Large intestine (tissue), 3 donors: ENCODE data around the gene TEAD1. TPM values are rescaled to one million over a fixed set of nuclear protein-coding genes. Genes with fewer than 3 reads are reported as not detected.
A peak's percentile ranks its signal among the peaks of the same experiment; 100 is the strongest.

Experiments used
- DNase-seq, 2 donors: peaks; one replicate each; pipeline versions ENCODE4 v3.0.0 to v3.0.0-alpha.2; 2013
- H3K27ac ChIP-seq: one replicate; pipeline ENCODE4 v1.5.1; 2013; ENCODE audit warnings: low read length
- H3K27me3 ChIP-seq: 2 replicates; pipeline ENCODE4 v1.6.1; 2013; ENCODE audit warnings: low read length; ENCODE audit not compliant: control insufficient read depth, insufficient read depth
- H3K36me3 ChIP-seq: 2 replicates; pipeline ENCODE4 v1.6.1; 2013; ENCODE audit warnings: low read length; ENCODE audit not compliant: control insufficient read depth, insufficient read depth
- H3K4me1 ChIP-seq: one replicate; pipeline ENCODE4 v1.6.1; 2013; ENCODE audit warnings: low read length; ENCODE audit not compliant: control insufficient read depth, insufficient read depth
- H3K4me3 ChIP-seq: one replicate; pipeline ENCODE4 v1.5.1; 2013; ENCODE audit warnings: low read length
- H3K9me3 ChIP-seq: one replicate; pipeline ENCODE4 v1.6.1; 2013; ENCODE audit warnings: mild to moderate bottlenecking, low read depth, low read length, moderate library complexity; ENCODE audit not compliant: control insufficient read depth
- WGBS: methylation state at CpG from one replicate; pipeline ENCODE4 v1.1.5; 2013; ENCODE audit warnings: low lambda C conversion rate; ENCODE audit not compliant: insufficient coverage; 5-methylcytosine and 5-hydroxymethylcytosine counted together
- polyA plus RNA-seq: library from polyadenylated mRNA; unstranded; fragments of 120-200 nt; gene quantifications from one replicate; pipeline ENCODE4 v1.2.1, GENCODE V29; 2013

Gene TEAD1
- polyA plus RNA-seq, 1 donor = 38.7 TPM

DNA sequence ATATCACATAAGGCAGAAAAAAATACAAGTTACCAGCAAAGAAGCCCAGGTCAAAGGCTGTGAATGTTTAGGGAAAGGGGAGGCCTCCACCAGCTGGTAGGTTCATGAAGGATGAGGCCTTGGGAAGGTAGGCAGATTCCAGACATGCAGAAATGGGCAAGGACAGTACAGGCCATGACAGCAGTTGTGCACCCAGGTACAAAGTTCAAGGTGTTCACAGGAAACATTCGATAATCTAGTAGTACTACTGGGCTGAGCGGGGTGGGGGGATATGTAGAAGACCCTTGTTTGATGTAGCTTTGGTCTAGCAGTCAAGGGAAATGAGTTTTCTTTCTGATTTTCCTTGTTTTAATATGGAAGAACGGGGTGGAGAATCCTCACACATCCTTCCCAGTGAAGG lies 182.1 kb downstream of the TEAD1 start:
- Histone ChIP-seq H3K27me3 (no peaks in the 10 kb centered on the region), H3K4me1 (peaks cover 35% of the 10 kb centered on the region), H3K36me3 (no peaks in the 10 kb centered on the region), H3K27ac (peak overlapping the region; percentile 80), H3K9me3 (no peaks in the 10 kb centered on the region), H3K4me3 (no peak overlapping the region)
- peak in 1 of 2 donors; percentile 58 for DNase-seq
- no CpG with 5 or more reads among the region's 3 CpGs for WGBS

DNA sequence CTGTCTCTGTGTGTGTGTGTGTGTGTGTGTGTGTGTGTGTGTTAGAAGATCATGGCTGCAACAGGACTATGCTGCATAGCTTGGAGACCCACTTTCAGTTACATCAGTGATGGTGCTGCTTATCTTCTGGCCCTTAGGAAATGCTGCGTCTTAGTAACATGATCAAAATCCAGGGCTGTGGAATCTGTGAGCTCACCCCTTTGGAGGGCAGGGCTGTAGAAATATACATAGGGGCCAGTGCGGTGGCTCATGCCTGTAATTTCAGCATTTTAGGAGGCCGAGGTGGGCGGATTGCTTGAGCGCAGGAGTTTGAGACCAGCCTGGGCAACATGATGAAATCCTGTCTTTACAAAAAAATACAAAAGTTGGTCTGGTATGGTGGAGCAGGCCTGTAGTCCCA lies 183.4 kb downstream of the TEAD1 start:
- WGBS = no CpG with 5 or more reads among the region's 5 CpGs
- H3K27ac ChIP-seq = no peak overlapping the region
- H3K4me3 ChIP-seq = no peak overlapping the region
- no peaks in the 10 kb centered on the region for H3K27me3 ChIP-seq
- no peak for DNase-seq
- peaks cover 34% of the 10 kb centered on the region for H3K4me1 ChIP-seq
- no peaks in the 10 kb centered on the region for H3K9me3 ChIP-seq
- H3K36me3 ChIP-seq = no peaks in the 10 kb centered on the region

DNA sequence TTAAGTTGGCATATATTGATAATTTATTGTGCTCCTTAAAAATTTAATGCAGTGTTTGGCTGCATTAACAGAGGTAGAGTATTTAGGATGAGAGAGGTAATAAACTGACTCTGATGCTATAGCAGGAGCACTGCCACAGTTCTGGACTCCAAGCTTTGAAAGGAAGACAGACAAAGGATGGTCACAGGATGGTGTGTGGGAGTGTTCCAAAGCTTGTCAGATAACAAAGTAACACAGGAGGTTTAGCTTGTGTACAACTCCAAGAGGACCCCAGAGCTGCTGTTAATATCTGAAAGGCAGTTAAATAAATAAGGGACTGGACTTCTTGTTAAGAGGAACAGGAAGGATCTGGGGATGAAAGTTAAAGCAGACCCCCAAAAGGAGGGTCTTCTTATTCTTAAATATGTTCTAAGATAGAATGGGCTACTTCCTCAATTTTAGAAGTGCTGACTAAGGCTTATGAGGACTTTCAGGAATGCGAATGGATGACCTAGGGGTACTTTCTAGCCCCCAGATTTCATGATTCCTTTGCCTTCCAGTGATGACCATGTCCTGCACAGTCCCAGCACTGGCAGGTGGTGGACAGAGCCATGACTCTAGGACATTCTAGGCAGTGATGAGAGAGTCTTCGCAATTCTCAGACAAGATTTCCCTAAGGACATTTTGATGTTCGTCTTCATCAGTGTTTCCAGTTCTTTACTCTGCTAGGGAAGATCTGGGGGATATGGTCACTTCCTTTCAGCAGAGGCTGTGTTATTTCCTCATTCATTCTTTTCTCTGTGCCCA lies 185.8 kb downstream of the TEAD1 start:
- Histone ChIP-seq H3K4me3 (no peak overlapping the region), H3K27ac (no peak overlapping the region), H3K36me3 (no peaks in the 10 kb centered on the region), H3K4me1 (peaks cover 15% of the 10 kb centered on the region), H3K27me3 (no peaks in the 10 kb centered on the region), H3K9me3 (no peaks in the 10 kb centered on the region)
- DNase-seq = no peak
- WGBS = no CpG with 5 or more reads among the region's 3 CpGs

DNA sequence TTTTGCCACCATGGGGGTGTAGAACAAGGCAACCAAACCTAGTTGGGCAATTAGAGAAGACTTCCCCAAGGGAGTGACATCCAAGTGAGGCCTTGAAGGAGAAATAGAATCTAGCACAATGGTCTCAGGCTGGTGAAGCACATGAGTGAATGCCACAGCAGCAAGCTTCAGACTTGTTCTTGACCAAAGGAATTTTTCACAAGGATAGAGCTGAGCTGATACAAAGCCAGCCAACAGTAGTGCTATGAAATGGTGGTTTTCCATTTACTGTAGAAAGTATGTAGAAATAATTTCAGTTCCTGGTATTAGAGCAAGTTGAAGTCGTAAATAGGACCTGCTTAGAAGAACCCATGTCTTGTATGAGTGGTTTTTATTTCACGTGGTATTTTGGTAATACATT lies 186.6 kb downstream of the TEAD1 start:
- Histone ChIP-seq H3K27ac (no peak overlapping the region), H3K4me1 (peaks cover 10% of the 10 kb centered on the region)
- WGBS = no CpG with 5 or more reads among the region's 2 CpGs

DNA sequence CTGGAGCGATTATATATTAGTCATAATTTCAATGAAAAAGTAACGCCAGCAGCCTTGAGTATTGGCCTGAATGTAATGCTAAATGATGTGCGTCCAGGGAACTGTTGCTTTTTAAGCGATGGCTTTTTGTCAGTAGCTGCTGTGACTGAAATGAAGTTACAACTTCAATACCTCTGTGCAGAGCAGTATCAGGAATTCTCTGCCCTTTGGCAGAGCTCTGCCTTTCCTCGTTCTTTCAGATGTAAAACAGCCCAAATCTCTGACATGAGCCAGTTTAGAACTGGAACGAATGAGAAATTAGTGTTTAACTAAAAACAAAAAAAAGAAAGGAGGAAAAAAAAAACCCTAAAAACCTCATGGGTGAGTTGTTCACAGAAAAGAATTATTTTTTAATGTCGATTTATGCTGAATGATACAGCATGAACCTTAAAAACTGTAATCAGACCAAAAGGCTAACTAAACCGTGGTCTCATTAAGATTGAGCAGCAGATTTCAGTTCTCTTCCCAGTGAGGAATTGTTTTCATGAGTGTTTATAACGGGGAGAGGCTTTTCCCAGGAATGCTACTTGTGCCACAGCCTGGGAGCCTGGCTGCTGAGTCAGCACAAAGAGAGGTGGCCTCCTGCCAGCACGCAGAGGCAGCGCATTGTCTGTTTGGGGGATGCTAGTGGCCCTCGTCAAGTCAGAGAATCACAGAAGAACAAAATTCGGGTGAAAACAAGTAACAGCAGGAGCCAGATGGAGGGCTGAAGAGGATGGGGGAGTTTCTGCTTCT lies 188.7 kb downstream of the TEAD1 start:
- 37% methylated on average over 4 of the region's 13 CpGs for WGBS
- peak; percentile 33 to 48 for DNase-seq
- no peaks in the 10 kb centered on the region for H3K27me3 ChIP-seq
- H3K4me1 ChIP-seq = no peaks in the 10 kb centered on the region
- H3K27ac ChIP-seq = peak overlapping the region; percentile 16
- H3K36me3 ChIP-seq = no peaks in the 10 kb centered on the region
- no peaks in the 10 kb centered on the region for H3K9me3 ChIP-seq
- no peak overlapping the region for H3K4me3 ChIP-seq

More for the DNA sequence above, 186.6 kb downstream of the TEAD1 start:
- Histone ChIP-seq H3K4me3 (no peak overlapping the region), H3K36me3 (no peaks in the 10 kb centered on the region), H3K27me3 (no peaks in the 10 kb centered on the region), H3K9me3 (no peaks in the 10 kb centered on the region)
- no peak for DNase-seq

DNA sequence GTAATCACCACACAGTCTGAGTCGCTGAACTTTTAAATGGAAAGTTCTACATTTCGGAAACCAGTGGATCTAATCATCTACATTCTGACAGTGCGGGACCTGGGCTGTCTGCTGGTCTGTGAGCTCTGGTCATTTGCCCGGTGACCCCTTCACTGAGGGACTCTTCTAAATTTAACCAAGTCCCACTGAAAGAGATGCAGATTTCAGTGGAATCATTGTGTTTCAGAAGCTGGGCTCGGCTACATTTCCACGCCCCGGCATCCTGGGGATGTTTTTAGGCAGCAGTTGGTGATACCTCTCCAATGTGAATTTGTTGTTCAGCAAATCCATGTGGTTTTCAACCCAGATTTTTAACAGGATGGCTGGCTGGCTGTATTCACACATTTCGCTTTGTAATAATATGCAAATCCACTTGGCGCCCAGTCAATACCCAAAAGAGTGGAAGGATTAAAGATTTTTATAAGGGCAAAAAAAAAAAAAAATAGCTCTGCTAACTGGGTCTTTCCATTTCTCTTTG lies 189.4 kb downstream of the TEAD1 start:
- Histone ChIP-seq H3K4me3 (no peak overlapping the region), H3K27me3 (no peaks in the 10 kb centered on the region), H3K4me1 (no peaks in the 10 kb centered on the region), H3K9me3 (no peaks in the 10 kb centered on the region), H3K27ac (peak overlapping the region; percentile 16), H3K36me3 (no peaks in the 10 kb centered on the region)
- WGBS = 83% methylated on average over 2 of the region's 9 CpGs
- DNase-seq = no peak

DNA sequence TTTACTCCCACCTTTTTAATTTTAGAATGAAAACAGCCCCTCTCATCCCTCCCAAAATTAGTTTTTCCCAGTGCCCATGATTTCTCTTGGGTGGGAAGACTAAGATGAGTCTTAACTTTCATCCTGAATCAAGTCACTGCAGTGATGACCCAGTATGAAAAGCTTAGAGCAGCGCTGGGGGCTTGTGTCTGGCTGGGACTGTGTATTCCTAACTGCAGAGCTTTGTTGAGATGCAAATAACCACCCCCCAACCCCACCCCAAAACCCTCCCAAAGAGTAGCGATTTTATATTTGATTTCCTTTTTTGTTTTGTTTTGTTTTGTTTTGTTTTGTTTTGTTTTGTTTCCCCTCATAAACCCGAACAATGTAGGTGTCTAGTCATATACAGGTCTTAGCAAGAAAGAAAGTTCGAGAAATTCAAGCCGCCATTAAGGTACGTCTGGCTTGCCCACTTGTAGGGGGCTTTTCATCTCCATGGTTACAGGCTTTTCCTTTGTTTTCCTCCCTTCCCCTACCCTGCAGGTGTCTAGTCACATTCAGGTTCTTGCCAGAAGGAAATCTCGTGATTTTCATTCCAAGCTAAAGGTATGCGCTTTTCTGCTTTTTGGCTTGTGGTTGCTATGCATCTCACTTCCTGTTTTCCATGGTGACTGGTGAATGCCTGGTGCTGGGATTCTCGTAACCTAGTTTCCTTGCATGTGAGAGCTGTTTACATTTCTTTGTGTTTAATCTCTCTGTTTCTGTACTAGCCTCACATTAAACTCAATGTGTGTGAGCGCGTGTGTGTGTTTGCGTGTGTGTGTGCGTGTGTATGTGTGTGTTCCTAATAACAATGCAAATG lies 190.3 kb downstream of the TEAD1 start:
- no peaks in the 10 kb centered on the region for H3K9me3 ChIP-seq
- no peaks in the 10 kb centered on the region for H3K27me3 ChIP-seq
- H3K27ac ChIP-seq = peak overlapping the region; percentile 21
- no peak overlapping the region for H3K4me3 ChIP-seq
- H3K4me1 ChIP-seq = no peaks in the 10 kb centered on the region
- no peaks in the 10 kb centered on the region for H3K36me3 ChIP-seq
- peak; percentile 49 to 73 for DNase-seq
- 0% methylated on average over 1 of the region's 13 CpGs for WGBS

DNA sequence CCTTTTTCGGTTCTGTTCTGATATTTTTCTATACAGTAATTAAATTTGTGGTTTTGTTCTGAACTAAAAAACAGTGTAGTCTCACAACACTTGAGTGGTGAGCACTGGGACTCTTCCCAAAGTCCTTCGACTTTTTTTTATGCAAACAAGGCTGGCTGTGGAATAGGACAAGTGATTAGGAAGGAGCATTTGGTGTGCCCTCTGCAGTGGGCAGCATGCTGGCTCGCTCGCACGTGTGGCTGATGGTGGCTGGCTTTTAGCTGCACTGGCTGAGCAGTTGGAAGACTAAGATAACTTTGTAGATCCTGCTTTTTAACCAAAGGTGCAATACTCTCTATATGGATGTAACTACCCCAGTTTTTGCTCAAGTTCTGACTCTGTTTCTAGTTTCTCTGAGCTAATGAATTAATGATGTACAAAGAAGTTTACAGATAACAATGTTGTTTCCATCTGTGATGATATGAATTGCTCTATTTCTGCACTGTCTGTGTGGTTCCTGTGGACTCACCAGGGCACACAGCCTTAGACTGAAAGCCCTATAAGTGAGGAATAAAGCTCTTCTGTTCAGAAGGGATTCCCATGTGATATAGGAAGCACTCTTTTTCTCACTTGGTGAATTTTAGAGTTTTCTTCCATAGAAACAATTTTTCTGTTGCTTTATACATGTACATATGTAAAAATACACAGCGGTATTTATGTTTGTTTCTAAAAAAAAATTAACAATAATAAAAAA lies 191.8 kb downstream of the TEAD1 start:
- no peak for DNase-seq
- Histone ChIP-seq H3K4me1 (no peaks in the 10 kb centered on the region), H3K36me3 (no peaks in the 10 kb centered on the region), H3K27ac (no peak overlapping the region), H3K9me3 (no peaks in the 10 kb centered on the region), H3K4me3 (no peak overlapping the region), H3K27me3 (no peaks in the 10 kb centered on the region)
- WGBS = 88% methylated on average over 1 of the region's 6 CpGs

DNA sequence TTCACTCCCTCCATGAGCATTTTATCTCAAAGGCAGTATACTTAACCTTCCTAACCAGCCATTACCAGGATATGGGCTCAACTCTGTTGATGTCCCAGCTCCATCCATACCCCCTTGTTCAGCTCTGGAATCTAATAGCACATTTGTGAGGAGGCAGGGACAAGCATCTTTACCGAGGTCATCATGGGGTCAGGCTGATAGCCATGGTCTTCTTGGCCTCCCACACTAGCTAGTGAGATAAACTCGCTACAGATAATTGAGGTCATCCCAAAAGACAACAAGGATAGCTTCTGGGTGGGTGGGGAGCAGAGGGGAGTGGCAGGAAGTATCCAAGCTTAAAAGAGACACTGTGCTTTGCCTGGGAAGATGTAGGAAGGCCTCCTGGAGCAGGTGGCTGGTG lies 193.3 kb downstream of the TEAD1 start:
- no peak for DNase-seq
- Histone ChIP-seq H3K36me3 (no peaks in the 10 kb centered on the region), H3K4me3 (no peak overlapping the region), H3K27ac (no peak overlapping the region), H3K9me3 (no peaks in the 10 kb centered on the region), H3K27me3 (no peaks in the 10 kb centered on the region), H3K4me1 (no peaks in the 10 kb centered on the region)
- no CpG with 5 or more reads among the region's 2 CpGs for WGBS
